ENCODE measurements around the gene CADPS2.

CADPS2 gene

GRCh38 chr7:122618585-122619189, 267.6 kb downstream of the CADPS2 start:
- in situ Hi-C loops (cut with MboI; ENCODE audit: low sequenced_read_pairs) = no loop called here

- in situ Hi-C loops (cut with MboI; ENCODE audit: low sequenced_read_pairs) = no loop called here
Measured at GRCh38 chr7:122616951-122617350, 269.3 kb downstream of the CADPS2 start.

GRCh38 chr7:122605929-122606328, 280.3 kb downstream of the CADPS2 start:
- in situ Hi-C loops (cut with MboI; ENCODE audit: low sequenced_read_pairs) = no loop called here

GRCh38 chr7:122604251-122604650, 282.0 kb downstream of the CADPS2 start:
- in situ Hi-C loops (cut with MboI; ENCODE audit: low sequenced_read_pairs) = no loop called here

GRCh38 chr7:122602800-122603199, 283.5 kb downstream of the CADPS2 start:
- in situ Hi-C loops (cut with MboI; ENCODE audit: low sequenced_read_pairs) = no loop called here

GRCh38 chr7:122600630-122601029, 285.6 kb downstream of the CADPS2 start:
- in situ Hi-C loops (cut with MboI; ENCODE audit: low sequenced_read_pairs) = no loop called here

- in situ Hi-C loops (cut with MboI; ENCODE audit: low sequenced_read_pairs) = no loop called here
Measured at GRCh38 chr7:122600042-122600441, 286.2 kb downstream of the CADPS2 start.

GRCh38 chr7:122597277-122597676, 289.0 kb downstream of the CADPS2 start:
- in situ Hi-C loops (cut with MboI; ENCODE audit: low sequenced_read_pairs) = no loop called here

GRCh38 chr7:122595885-122596284, 290.4 kb downstream of the CADPS2 start:
- in situ Hi-C loops (cut with MboI; ENCODE audit: low sequenced_read_pairs) = no loop called here

- in situ Hi-C loops (cut with MboI; ENCODE audit: low sequenced_read_pairs) = no loop called here
Measured at GRCh38 chr7:122588621-122589020, 297.6 kb downstream of the CADPS2 start.

GRCh38 chr7:122584676-122585251, 301.5 kb downstream of the CADPS2 start:
- in situ Hi-C loops (cut with MboI; ENCODE audit: low sequenced_read_pairs) = no loop called here

- in situ Hi-C loops (cut with MboI; ENCODE audit: low sequenced_read_pairs) = no loop called here
Measured at GRCh38 chr7:122578350-122578749, 307.9 kb downstream of the CADPS2 start.

GRCh38 chr7:122577449-122578003, 308.7 kb downstream of the CADPS2 start:
- in situ Hi-C loops (cut with MboI; ENCODE audit: low sequenced_read_pairs) = no loop called here

GRCh38 chr7:122572706-122573105, 313.6 kb downstream of the CADPS2 start:
- in situ Hi-C loops (cut with MboI; ENCODE audit: low sequenced_read_pairs) = no loop called here

- in situ Hi-C loops (cut with MboI; ENCODE audit: low sequenced_read_pairs) = no loop called here
Measured at GRCh38 chr7:122561326-122561725, 324.9 kb downstream of the CADPS2 start.

- in situ Hi-C loops (cut with MboI; ENCODE audit: low sequenced_read_pairs) = no loop called here
Measured at GRCh38 chr7:122556873-122557542, 329.3 kb downstream of the CADPS2 start.

GRCh38 chr7:122556219-122556618, 330.0 kb downstream of the CADPS2 start:
- in situ Hi-C loops (cut with MboI; ENCODE audit: low sequenced_read_pairs) = no loop called here

GRCh38 chr7:122553761-122554160, 332.5 kb downstream of the CADPS2 start:
- in situ Hi-C loops (cut with MboI; ENCODE audit: low sequenced_read_pairs) = no loop called here

GRCh38 chr7:122552769-122553168, 333.5 kb downstream of the CADPS2 start:
- in situ Hi-C loops (cut with MboI; ENCODE audit: low sequenced_read_pairs) = no loop called here

GRCh38 chr7:122550545-122550944, 335.7 kb downstream of the CADPS2 start:
- in situ Hi-C loops (cut with MboI; ENCODE audit: low sequenced_read_pairs) = no loop called here

- in situ Hi-C loops (cut with MboI; ENCODE audit: low sequenced_read_pairs) = no loop called here
Measured at GRCh38 chr7:122549578-122549977, 336.7 kb downstream of the CADPS2 start.

GRCh38 chr7:122546496-122546895, 339.8 kb downstream of the CADPS2 start:
- in situ Hi-C loops (cut with MboI; ENCODE audit: low sequenced_read_pairs) = no loop called here

Data from HL-60/S4 treated with retinoic acid at 250 ng/mL for 4 days and 3 days (cell line).